ENCODE results near the gene CFAP99.

Gene CFAP99

DNA sequence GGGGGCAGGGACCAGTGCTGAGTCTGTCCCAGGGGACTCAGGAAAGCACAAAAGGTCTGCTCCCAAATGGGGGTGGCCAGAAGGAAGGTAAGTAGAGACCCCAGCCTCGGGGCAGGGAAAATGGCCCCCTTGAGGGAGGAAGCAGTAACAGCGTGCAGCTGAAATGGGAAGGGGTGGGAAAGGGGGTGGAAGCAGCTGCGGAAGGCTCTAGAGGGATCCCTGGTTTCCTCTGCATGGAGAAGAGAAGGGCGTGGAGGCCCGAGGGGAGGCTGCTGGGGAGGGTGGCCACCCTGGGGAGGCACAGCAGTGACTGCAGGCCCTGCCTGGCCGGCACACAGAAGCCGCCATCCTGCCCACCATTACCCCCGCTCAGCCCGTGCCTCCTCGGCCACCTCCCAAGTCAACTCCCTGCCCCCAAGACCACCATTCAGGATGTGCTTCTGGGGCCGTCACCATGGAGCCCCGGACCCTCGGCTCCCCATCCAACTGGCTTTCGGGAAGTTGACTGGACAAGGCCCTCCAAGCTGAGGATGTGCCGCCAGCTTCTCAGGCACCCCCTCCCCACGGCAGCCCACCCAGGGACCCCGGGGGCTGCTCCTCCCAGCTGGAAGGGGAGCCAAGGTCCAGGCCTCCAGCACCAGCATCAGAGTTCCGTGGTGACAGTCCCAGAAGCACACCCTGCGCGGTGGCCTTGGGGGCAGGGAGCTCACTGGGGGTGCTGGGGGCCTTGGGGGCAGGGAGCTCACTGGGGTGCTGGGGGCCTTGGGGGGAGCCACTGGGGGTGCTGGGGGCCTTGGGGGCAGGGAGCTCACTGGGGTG is 23.6 kb downstream of the CFAP99 start:
- ATAC-seq (ENCODE audit: insufficient read depth, low read depth), result no peak
- Histone ChIP-seq H3K9me3 (ENCODE audit: insufficient read depth, low read length, severe bottlenecking) (no peaks in the 10 kb centered on the region), H3K27me3 (ENCODE audit: insufficient read depth, low read length, poor library complexity) (no peaks in the 10 kb centered on the region), H3K36me3 (ENCODE audit: insufficient read depth, low read length) (no peaks in the 10 kb centered on the region), H3K4me1 (ENCODE audit: insufficient read depth, low read length) (no peaks in the 10 kb centered on the region), H3K4me2 (ENCODE audit: insufficient read depth, low read length) (no peak overlapping the region), H3K4me3 (ENCODE audit: low read depth in 1 of 2, low read length in 2 of 2) (no peak overlapping the region), H4K20me1 (ENCODE audit: insufficient read depth, low read length) (no peaks in the 10 kb centered on the region), H2AFZ (ENCODE audit: low read depth, low read length) (no peak overlapping the region), H3K9ac (ENCODE audit: low read depth, low read length) (no peak overlapping the region), H3K27ac (ENCODE audit: low read length) (no peak overlapping the region), H3K79me2 (ENCODE audit: insufficient read depth, low read length) (no peaks in the 10 kb centered on the region)
- DNase-seq, result no peak
- TF ChIP-seq, protein P1, sequence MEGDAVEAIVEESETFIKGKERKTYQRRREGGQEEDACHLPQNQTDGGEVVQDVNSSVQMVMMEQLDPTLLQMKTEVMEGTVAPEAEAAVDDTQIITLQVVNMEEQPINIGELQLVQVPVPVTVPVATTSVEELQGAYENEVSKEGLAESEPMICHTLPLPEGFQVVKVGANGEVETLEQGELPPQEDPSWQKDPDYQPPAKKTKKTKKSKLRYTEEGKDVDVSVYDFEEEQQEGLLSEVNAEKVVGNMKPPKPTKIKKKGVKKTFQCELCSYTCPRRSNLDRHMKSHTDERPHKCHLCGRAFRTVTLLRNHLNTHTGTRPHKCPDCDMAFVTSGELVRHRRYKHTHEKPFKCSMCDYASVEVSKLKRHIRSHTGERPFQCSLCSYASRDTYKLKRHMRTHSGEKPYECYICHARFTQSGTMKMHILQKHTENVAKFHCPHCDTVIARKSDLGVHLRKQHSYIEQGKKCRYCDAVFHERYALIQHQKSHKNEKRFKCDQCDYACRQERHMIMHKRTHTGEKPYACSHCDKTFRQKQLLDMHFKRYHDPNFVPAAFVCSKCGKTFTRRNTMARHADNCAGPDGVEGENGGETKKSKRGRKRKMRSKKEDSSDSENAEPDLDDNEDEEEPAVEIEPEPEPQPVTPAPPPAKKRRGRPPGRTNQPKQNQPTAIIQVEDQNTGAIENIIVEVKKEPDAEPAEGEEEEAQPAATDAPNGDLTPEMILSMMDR (IDR thresholded peaks at IDR 0.05; ENCODE audit: borderline replicate concordance, extremely low read depth, low read length, poor library complexity, severe bottlenecking), result no peak
- TF ChIP-seq EZH2 (IDR thresholded peaks at IDR 0.05; ENCODE audit: borderline replicate concordance, low read depth, low read length, severe bottlenecking), result no peak

DNA sequence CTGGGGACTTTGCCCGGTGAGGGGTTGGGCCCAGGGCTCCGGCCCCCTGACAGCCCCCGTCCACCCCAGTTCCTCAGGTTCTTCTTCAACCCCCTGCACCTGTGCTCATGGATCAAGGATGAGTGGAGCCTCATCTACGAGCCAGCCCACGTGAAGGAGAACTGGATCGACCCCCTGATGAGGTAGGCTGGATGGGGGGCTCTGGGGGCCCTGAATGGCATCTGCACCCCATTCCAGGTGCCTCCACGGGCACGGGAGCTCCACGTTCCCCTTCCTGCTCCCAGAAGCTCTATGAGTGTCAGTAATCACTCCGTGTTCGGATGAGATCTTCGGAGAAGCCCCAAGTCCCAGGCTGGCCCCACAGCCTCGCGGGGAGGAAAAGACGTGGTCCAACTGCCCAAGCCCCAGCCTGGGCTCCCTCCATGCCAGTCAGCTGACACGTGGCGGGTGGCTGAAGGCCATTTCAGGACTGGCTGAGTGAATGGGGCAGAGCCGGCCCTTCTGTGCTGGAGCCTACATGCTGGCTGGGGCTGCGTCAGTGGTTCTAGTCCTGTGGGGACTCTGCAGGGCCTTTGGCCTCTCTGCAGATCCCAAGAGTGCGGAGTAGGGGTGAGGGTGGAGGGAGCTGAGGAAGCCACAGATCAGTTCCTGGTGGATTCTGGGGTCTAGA is 24.4 kb downstream of the CFAP99 start:
- H3K9ac ChIP-seq (ENCODE audit: low read depth, low read length), result no peak overlapping the region
- H3K4me1 ChIP-seq (ENCODE audit: insufficient read depth, low read length), result no peaks in the 10 kb centered on the region
- H4K20me1 ChIP-seq (ENCODE audit: insufficient read depth, low read length), result no peaks in the 10 kb centered on the region
- no peaks in the 10 kb centered on the region for H3K9me3 ChIP-seq (ENCODE audit: insufficient read depth, low read length, severe bottlenecking)
- DNase-seq (no peak), ATAC-seq (ENCODE audit: insufficient read depth, low read depth) (no peak)
- H3K4me3 ChIP-seq (ENCODE audit: low read depth in 1 of 2, low read length in 2 of 2), result no peak overlapping the region
- TF ChIP-seq, protein P1 (IDR thresholded peaks at IDR 0.05; ENCODE audit: borderline replicate concordance, extremely low read depth, low read length, poor library complexity, severe bottlenecking), result no peak
- TF ChIP-seq EZH2 (IDR thresholded peaks at IDR 0.05; ENCODE audit: borderline replicate concordance, low read depth, low read length, severe bottlenecking), result no peak
- no peak overlapping the region for H3K4me2 ChIP-seq (ENCODE audit: insufficient read depth, low read length)
- H3K27me3 ChIP-seq (ENCODE audit: insufficient read depth, low read length, poor library complexity), result no peaks in the 10 kb centered on the region
- H3K27ac ChIP-seq (ENCODE audit: low read length), result no peak overlapping the region
- H3K36me3 ChIP-seq (ENCODE audit: insufficient read depth, low read length), result no peaks in the 10 kb centered on the region
- H3K79me2 ChIP-seq (ENCODE audit: insufficient read depth, low read length), result no peaks in the 10 kb centered on the region
- H2AFZ ChIP-seq (ENCODE audit: low read depth, low read length), result no peak overlapping the region

DNA sequence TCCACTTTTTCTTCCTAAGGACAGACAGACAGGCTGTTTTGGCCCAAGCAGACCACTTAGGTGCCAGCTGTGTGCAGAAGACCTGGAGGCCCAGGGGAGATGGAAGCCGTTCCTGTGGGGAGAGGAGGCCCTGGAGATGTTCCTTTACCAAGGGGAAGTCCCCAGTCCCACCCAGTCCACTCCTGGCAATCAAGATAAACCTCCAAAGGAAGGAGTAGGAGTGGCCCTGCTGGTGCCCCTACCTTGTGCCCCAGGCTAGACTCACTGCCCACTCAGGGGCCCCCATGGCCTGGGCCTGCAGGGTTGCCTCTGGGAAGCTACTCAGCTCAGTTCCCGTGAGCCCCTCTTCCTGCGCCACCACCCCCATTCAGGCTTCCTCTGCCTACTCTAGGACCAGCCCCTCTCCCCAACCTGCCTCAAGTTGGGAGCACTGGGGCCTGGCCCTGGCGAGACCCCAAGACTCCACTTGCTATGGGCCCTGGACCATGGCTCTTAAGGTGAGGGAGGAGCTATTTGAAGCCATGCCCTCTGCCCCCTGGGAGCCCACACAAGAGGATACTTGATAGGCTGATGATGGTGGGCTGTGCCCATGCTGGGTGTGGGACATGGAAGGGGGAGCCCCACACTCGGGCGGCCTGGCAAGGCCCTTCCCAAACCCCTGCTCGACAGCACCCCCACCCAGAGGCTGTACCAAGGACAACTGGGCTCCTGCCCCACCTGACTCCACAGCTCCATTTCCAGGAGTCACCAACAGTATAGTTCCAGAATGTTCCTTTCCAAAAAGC is 25.4 kb downstream of the CFAP99 start:
- no peaks in the 10 kb centered on the region for H3K27me3 ChIP-seq (ENCODE audit: insufficient read depth, low read length, poor library complexity)
- H4K20me1 ChIP-seq (ENCODE audit: insufficient read depth, low read length), result no peaks in the 10 kb centered on the region
- no peak overlapping the region for H3K9ac ChIP-seq (ENCODE audit: low read depth, low read length)
- H3K9me3 ChIP-seq (ENCODE audit: insufficient read depth, low read length, severe bottlenecking), result no peaks in the 10 kb centered on the region
- DNase-seq (no peak), ATAC-seq (ENCODE audit: insufficient read depth, low read depth) (no peak)
- no peak overlapping the region for H3K27ac ChIP-seq (ENCODE audit: low read length)
- H3K4me1 ChIP-seq (ENCODE audit: insufficient read depth, low read length), result no peaks in the 10 kb centered on the region
- H2AFZ ChIP-seq (ENCODE audit: low read depth, low read length), result no peak overlapping the region
- no peaks in the 10 kb centered on the region for H3K36me3 ChIP-seq (ENCODE audit: insufficient read depth, low read length)
- H3K4me3 ChIP-seq (ENCODE audit: low read depth in 1 of 2, low read length in 2 of 2), result no peak overlapping the region
- H3K79me2 ChIP-seq (ENCODE audit: insufficient read depth, low read length), result no peaks in the 10 kb centered on the region
- TF ChIP-seq, protein P1 (IDR thresholded peaks at IDR 0.05; ENCODE audit: borderline replicate concordance, extremely low read depth, low read length, poor library complexity, severe bottlenecking), result no peak
- TF ChIP-seq EZH2 (IDR thresholded peaks at IDR 0.05; ENCODE audit: borderline replicate concordance, low read depth, low read length, severe bottlenecking), result no peak
- H3K4me2 ChIP-seq (ENCODE audit: insufficient read depth, low read length), result no peak overlapping the region
